Measurements from ENCODE around the gene NNMT.

- TF ChIP-seq CTCF (IDR thresholded peaks at IDR 0.05; ENCODE audit: low read depth, low read length, poor library complexity, severe bottlenecking) (no peak), EZH2phosphoT487 (IDR thresholded peaks at IDR 0.05; ENCODE audit: borderline replicate concordance, low read length) (no peak)
Measured at GRCh38 chr11:114309517-114309916, 13.3 kb downstream of the NNMT start.
